Karpas-422 (cell line): ENCODE results near the gene IRF7. TPM values are rescaled to one million over a fixed set of nuclear protein-coding genes. Genes with fewer than 3 reads are reported as not detected.

ENCODE experiments used
- DNase-seq: peaks from one replicate; pipeline ENCODE4 v3.0.0-alpha.2; 2015
- H2AFZ ChIP-seq: fragments of 200-600 bp; sonication (generic); 2 replicates; pipeline ENCODE4 v1.6.1; 2014; ENCODE audit warnings: antibody characterized with exemption, low read length, mixed read lengths
- H3K27ac ChIP-seq: fragments of 200-600 bp; sonication (generic); 2 replicates; pipeline ENCODE4 v1.5.1; 2014; ENCODE audit warnings: mild to moderate bottlenecking, low read length, moderate library complexity
- H3K27me3 ChIP-seq: fragments of 200-600 bp; sonication (generic); 2 replicates; pipeline ENCODE4 v1.6.1; 2014; ENCODE audit warnings: low read length, mixed read lengths
- H3K36me3 ChIP-seq: fragments of 200-600 bp; sonication (generic); 2 replicates; pipeline ENCODE4 v1.6.1; 2014; ENCODE audit warnings: low read length, mixed read lengths; ENCODE audit not compliant: insufficient read depth
- H3K4me1 ChIP-seq: fragments of 200-600 bp; sonication (generic); 2 replicates; pipeline ENCODE4 v1.6.1; 2014; ENCODE audit warnings: mild to moderate bottlenecking, low read length, mixed read lengths
- H3K4me2 ChIP-seq: fragments of 200-600 bp; sonication (generic); 2 replicates; pipeline ENCODE4 v1.6.1; 2014; ENCODE audit warnings: low read length, low read depth, mild to moderate bottlenecking; ENCODE audit not compliant: poor library complexity, severe bottlenecking
- H3K4me3 ChIP-seq: fragments of 200-600 bp; sonication (generic); 2 replicates; pipeline ENCODE4 v1.5.1; 2014; ENCODE audit warnings: mild to moderate bottlenecking, antibody characterized with exemption, low read length, mixed read lengths
- H3K79me2 ChIP-seq: fragments of 200-600 bp; sonication (generic); 2 replicates; pipeline ENCODE4 v1.6.1; 2014; ENCODE audit warnings: mild to moderate bottlenecking, low read length, mixed read lengths
- H3K9ac ChIP-seq: fragments of 200-600 bp; sonication (generic); 2 replicates; pipeline ENCODE4 v1.6.0; 2014; ENCODE audit warnings: low read length
- H3K9me2 ChIP-seq: fragments of 200-600 bp; sonication (generic), shearing (Covaris generic); replicated peaks from 2 replicates; pipeline ENCODE4 v1.6.0; 2014; ENCODE audit warnings: mild to moderate bottlenecking, low read length, moderate library complexity; ENCODE audit not compliant: insufficient read depth
- H3K9me3 ChIP-seq: fragments of 300-700, 200-600 bp; sonication (generic); 2 replicates; pipeline ENCODE4 v1.6.1; 2014; ENCODE audit warnings: low read length, mixed read lengths
- H4K20me1 ChIP-seq: fragments of 200-600 bp; sonication (generic); 2 replicates; pipeline ENCODE4 v1.6.1; 2014; ENCODE audit warnings: mild to moderate bottlenecking, antibody characterized with exemption, low read length, low read depth; ENCODE audit not compliant: insufficient read depth
- total RNA-seq: library from RNA; depleted of rRNA; stranded (reverse); fragments of >200 nt; shearing (Covaris generic); gene quantifications from 2 replicates; pipeline ENCODE4 v1.2.3, GENCODE V29; 2014; ENCODE audit warnings: low replicate concordance

The IRF7 gene
- total RNA-seq, 1 experiment from 2014 or later: 34.6 TPM

DNA sequence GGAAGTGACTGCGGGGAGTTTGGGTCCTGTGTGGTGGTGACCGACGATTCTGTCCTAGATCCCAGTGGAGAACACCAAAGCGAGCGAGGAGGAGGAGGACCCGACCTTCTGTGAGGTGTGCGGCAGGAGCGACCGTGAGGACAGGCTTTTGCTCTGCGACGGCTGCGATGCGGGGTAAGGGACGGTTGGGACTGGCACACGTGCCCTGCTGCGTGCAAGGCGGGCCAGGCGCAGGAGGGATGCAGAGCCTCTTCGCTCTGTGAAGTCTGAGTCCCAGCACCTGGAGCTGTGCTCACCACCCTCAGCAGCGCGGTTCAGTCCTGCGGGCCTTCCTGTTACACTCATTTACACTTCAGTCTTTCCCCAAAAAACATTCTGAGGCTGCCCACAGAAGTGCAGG lies 23.2 kb downstream of the IRF7 start:
- Histone ChIP-seq H2AFZ (no peak overlapping the region), H4K20me1 (peaks cover 25% of the 10 kb centered on the region; the same call in 1 of the 2 replicates), H3K4me3 (no peak overlapping the region), H3K27ac (no peak overlapping the region), H3K9ac (no peak overlapping the region), H3K27me3 (no peaks in the 10 kb centered on the region), H3K36me3 (peaks cover 15% of the 10 kb centered on the region; the same call in 1 of the 2 replicates), H3K4me1 (no peaks in the 10 kb centered on the region), H3K9me3 (no peaks in the 10 kb centered on the region), H3K79me2 (0 out of 2 replicates have a peak, but pooled peaks cover 16% of the 10 kb centered on the region), H3K9me2 (no peaks in the 10 kb centered on the region), H3K4me2 (no peak overlapping the region)
- no peak for DNase-seq

DNA sequence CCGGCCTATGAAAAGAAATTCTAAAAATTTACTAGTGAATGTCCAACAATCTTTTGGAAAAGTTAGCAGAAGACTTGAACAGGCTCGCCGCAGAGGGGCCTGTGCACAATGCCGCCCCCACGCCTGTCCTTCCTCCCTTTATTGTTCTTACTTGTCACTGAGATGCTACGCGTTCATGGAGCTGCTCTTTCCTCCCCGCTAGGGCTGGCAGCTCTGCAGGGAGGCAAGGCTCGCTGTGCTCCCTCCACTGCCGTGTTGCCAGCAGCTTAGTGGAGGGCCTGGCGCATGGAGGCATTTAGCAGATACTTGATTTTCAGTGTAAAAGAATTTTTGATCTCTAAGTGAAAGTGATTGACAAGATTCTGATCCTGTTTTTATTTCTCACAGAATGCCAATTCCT lies 24.8 kb downstream of the IRF7 start:
- H3K9me3 ChIP-seq: no peaks in the 10 kb centered on the region
- no peaks in the 10 kb centered on the region for H3K27me3 ChIP-seq
- no peak overlapping the region for H2AFZ ChIP-seq
- peaks cover 17% of the 10 kb centered on the region; the same call in 1 of the 2 replicates for H4K20me1 ChIP-seq
- H3K27ac ChIP-seq: no peak overlapping the region
- no peak overlapping the region for H3K9ac ChIP-seq
- H3K9me2 ChIP-seq: no peaks in the 10 kb centered on the region
- no peak for DNase-seq
- no peak overlapping the region for H3K4me2 ChIP-seq
- H3K79me2 ChIP-seq: 0 out of 2 replicates have a peak, but pooled peaks cover 16% of the 10 kb centered on the region
- no peak overlapping the region for H3K4me3 ChIP-seq
- H3K36me3 ChIP-seq: peaks cover 15% of the 10 kb centered on the region; the same call in 1 of the 2 replicates
- H3K4me1 ChIP-seq: no peaks in the 10 kb centered on the region

DNA sequence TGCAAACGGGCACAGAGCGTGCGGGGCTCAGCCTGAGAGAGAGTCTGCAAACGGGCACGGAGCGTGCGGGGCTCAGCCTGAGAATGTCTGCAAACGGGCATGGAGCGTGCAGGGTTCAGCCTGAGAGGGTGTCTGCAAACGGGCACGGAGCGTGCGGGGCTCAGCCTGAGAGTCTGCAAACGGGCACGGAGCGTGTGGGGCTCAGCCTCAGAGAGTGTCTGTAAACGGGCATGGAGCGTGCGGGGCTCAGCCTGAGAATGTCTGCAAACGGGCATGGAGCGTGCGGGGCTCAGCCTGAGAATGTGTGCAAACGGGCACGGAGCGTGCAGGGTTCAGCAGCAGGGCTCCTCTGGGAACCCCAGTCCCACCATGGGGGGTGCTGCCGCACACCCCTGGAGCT lies 26.0 kb downstream of the IRF7 start:
- Histone ChIP-seq H4K20me1 (peaks cover 11% of the 10 kb centered on the region; the same call in 1 of the 2 replicates), H3K9me2 (no peaks in the 10 kb centered on the region), H3K4me3 (no peak overlapping the region), H3K4me1 (no peaks in the 10 kb centered on the region), H3K27ac (no peak overlapping the region), H3K4me2 (no peak overlapping the region), H3K79me2 (0 out of 2 replicates have a peak, but pooled peaks cover 16% of the 10 kb centered on the region), H2AFZ (no peak overlapping the region), H3K9ac (no peak overlapping the region), H3K36me3 (peaks cover 15% of the 10 kb centered on the region; the same call in 1 of the 2 replicates), H3K27me3 (no peaks in the 10 kb centered on the region), H3K9me3 (no peaks in the 10 kb centered on the region)
- no peak for DNase-seq

GRCh38 chr11:587978-588380 lies 27.8 kb downstream of the IRF7 start:
- Histone ChIP-seq H3K27ac (no peak overlapping the region), H3K9ac (no peak overlapping the region), H3K4me1 (no peaks in the 10 kb centered on the region), H3K79me2 (peaks cover 26% of the 10 kb centered on the region), H4K20me1 (peaks cover 11% of the 10 kb centered on the region; the same call in 1 of the 2 replicates), H3K9me3 (no peaks in the 10 kb centered on the region), H3K36me3 (peaks cover 22% of the 10 kb centered on the region), H3K4me3 (no peak overlapping the region), H2AFZ (no peak overlapping the region), H3K9me2 (no peaks in the 10 kb centered on the region), H3K27me3 (no peaks in the 10 kb centered on the region), H3K4me2 (no peak overlapping the region)
- no peak for DNase-seq

DNA sequence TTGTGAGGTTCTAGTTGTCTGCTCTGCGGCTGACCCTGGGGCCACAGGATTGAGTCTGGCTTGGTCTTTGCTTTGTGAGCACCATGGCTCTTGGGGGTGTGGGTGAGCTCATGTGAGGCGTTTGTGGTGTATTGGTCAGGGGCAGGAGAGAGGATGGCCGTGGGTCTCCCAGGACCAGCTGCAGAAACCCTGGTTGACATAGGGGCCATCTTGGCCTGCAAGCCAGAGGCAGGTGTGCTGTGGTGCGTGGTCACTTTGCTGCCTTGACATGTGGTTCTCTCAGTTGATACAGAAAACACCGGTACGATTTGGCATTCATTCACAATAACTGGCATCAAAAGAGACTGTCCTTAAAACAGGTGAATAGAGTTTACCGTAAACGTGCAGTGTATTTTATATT lies 28.2 kb downstream of the IRF7 start:
- Histone ChIP-seq H3K36me3 (peaks cover 17% of the 10 kb centered on the region), H3K9me2 (no peaks in the 10 kb centered on the region), H3K4me3 (no peak overlapping the region), H2AFZ (no peak overlapping the region), H3K79me2 (peaks cover 24% of the 10 kb centered on the region), H3K27me3 (no peaks in the 10 kb centered on the region), H3K9ac (no peak overlapping the region), H4K20me1 (peaks cover 11% of the 10 kb centered on the region; the same call in 1 of the 2 replicates), H3K4me1 (no peaks in the 10 kb centered on the region), H3K9me3 (no peaks in the 10 kb centered on the region), H3K4me2 (no peak overlapping the region), H3K27ac (no peak overlapping the region)
- no peak for DNase-seq

DNA sequence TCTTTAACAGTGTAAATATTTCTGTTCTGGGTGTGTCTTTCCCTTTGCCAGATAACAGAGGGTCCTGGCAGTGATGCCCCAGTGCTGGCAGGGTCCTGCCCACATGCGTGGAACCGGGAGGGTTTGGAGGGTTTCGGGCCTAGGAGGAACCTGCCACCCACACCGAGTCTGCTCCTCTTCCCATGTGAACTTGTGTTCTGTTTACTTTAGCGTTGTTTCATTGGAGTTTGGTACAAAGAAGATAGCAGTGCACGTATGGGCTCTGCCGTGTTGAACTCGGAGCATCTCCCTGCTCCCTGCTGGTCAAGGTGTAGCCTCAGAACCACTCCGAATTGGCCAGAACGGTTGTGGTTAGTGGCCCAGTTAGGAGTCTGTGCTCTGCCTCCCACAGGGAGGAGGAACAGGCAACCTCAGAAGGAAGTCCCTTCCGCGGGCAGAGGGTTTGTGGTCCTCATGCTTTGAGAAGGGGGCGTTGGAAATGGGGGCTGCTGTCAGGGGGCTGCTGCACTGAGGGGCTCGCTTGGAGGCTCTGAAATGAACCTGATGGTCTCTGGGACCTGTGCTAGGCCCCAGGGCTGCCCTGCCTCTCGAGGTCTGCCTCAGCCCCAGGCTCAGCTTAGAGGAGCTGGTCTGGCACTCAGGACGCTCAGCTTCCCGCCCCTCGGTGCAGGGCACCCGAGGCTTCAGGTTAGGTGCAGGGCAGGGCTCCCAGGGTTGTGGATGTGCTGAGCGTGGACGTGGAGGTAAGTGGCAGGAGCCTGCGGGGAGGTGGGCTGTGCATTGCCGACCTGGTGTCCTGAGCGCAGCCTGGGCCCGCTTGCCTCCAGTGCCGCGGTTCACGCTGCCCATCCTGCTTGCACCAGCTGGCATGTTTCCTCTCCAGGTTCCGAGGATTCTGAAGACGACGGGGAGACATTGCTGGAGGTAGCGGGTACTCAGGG lies 29.1 kb downstream of the IRF7 start:
- H3K4me2 ChIP-seq: no peak overlapping the region
- H3K9me2 ChIP-seq: no peaks in the 10 kb centered on the region
- H3K9me3 ChIP-seq: no peaks in the 10 kb centered on the region
- H3K4me1 ChIP-seq: no peaks in the 10 kb centered on the region
- H2AFZ ChIP-seq: no peak overlapping the region
- H3K27ac ChIP-seq: no peak overlapping the region
- no peak for DNase-seq
- no peaks in the 10 kb centered on the region for H3K27me3 ChIP-seq
- H3K36me3 ChIP-seq: peaks cover 19% of the 10 kb centered on the region
- no peak overlapping the region for H3K9ac ChIP-seq
- peaks cover 27% of the 10 kb centered on the region for H3K79me2 ChIP-seq
- H4K20me1 ChIP-seq: peaks cover 13% of the 10 kb centered on the region; the same call in 1 of the 2 replicates
- H3K4me3 ChIP-seq: no peak overlapping the region

GRCh38 chr11:584287-584686 lies 31.5 kb downstream of the IRF7 start:
- Histone ChIP-seq H3K4me2 (no peak overlapping the region), H3K4me1 (no peaks in the 10 kb centered on the region), H2AFZ (no peak overlapping the region), H3K27ac (no peak overlapping the region), H3K36me3 (peaks cover 23% of the 10 kb centered on the region), H3K9ac (no peak overlapping the region), H3K79me2 (peaks cover 42% of the 10 kb centered on the region), H3K4me3 (no peak overlapping the region), H3K9me2 (no peaks in the 10 kb centered on the region), H3K27me3 (no peaks in the 10 kb centered on the region), H4K20me1 (peaks cover 24% of the 10 kb centered on the region), H3K9me3 (no peaks in the 10 kb centered on the region)
- DNase-seq: no peak

DNA sequence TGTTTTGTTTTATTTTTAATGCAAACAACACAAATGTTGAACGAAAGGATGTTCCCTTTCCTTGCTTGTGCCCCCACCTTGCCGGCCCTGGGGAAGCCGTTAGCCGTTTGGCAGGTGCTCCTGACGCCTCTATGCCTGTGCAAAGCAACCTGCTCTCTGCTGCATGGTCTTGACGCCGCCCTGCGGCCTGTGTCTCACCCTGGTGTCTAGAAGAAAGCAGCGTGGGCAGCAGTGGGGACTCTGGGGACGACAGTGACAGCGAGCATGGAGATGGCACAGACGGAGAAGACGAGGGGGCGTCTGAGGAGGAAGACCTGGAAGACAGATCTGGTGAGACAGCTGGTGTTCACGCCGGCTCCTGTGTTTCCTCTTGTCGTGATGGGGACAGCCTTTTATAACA lies 34.0 kb downstream of the IRF7 start:
- no peak for DNase-seq
- no peaks in the 10 kb centered on the region for H3K27me3 ChIP-seq
- peaks cover 12% of the 10 kb centered on the region for H3K4me1 ChIP-seq
- H3K79me2 ChIP-seq: peaks cover 65% of the 10 kb centered on the region
- peaks cover 20% of the 10 kb centered on the region for H3K36me3 ChIP-seq
- no peaks in the 10 kb centered on the region for H3K9me3 ChIP-seq
- H4K20me1 ChIP-seq: peaks cover 46% of the 10 kb centered on the region
- H3K9me2 ChIP-seq: no peaks in the 10 kb centered on the region
- no peak overlapping the region for H3K9ac ChIP-seq
- H3K4me3 ChIP-seq: no peak overlapping the region
- no peak overlapping the region for H3K4me2 ChIP-seq
- no peak overlapping the region for H2AFZ ChIP-seq
- H3K27ac ChIP-seq: no peak overlapping the region
